GM10266 (cell line): ENCODE data around the gene MRPL54.

Source experiments
- DNase-seq: peaks from one replicate; pipeline ENCODE4 v3.0.0; 2012; ENCODE audit errors: extremely low spot score
- CTCF ChIP-seq: IDR thresholded peaks from 2 replicates; pipeline ENCODE4 v1.5.1; 2012; ENCODE audit warnings: mild to moderate bottlenecking, low read depth; ENCODE audit not compliant: control insufficient read depth, insufficient read depth; ENCODE audit errors: missing control alignments

Gene MRPL54

GRCh38 chr19:3722443-3723109, 39.9 kb upstream of the MRPL54 start:
- no peak for TF ChIP-seq CTCF
- no peak for DNase-seq

- DNase-seq = no peak
- TF ChIP-seq CTCF = no peak
These were observed 39.4 kb upstream of the MRPL54 start for GRCh38 chr19:3723110-3723488.

- DNase-seq = no peak
- TF ChIP-seq CTCF = no peak
These were observed 38.6 kb upstream of the MRPL54 start for GRCh38 chr19:3723883-3724282.

- no peak for TF ChIP-seq CTCF
- DNase-seq = no peak
These were observed 37.4 kb upstream of the MRPL54 start for GRCh38 chr19:3725121-3725520.

GRCh38 chr19:3725640-3726310, 36.7 kb upstream of the MRPL54 start:
- DNase-seq = no peak
- TF ChIP-seq CTCF = no peak

GRCh38 chr19:3730457-3730958, 32.0 kb upstream of the MRPL54 start:
- no peak for TF ChIP-seq CTCF
- no peak for DNase-seq

GRCh38 chr19:3732108-3732507, 30.4 kb upstream of the MRPL54 start:
- no peak for TF ChIP-seq CTCF
- DNase-seq = no peak
